Left ventricle myocardium inferior (tissue), 1 donor: ENCODE data around the gene GPR87. TPM values are rescaled to one million over a fixed set of nuclear protein-coding genes. Genes with fewer than 3 reads are reported as not detected.

Source experiments
- DNase-seq: peaks from one replicate; pipeline ENCODE4 v3.0.0-alpha.2; 2020
- H3K27ac ChIP-seq: fragments of 200-600 bp; replicated peaks from 2 replicates; pipeline ENCODE4 v1.8.0; 2021
- H3K27me3 ChIP-seq: fragments of 200-600 bp; 2 replicates; pipeline ENCODE4 v1.8.0; 2021; ENCODE audit warnings: low read depth
- H3K36me3 ChIP-seq: fragments of 200-600 bp; 2 replicates; pipeline ENCODE4 v1.8.0; 2021
- H3K4me1 ChIP-seq: fragments of 200-600 bp; 2 replicates; pipeline ENCODE4 v1.8.0; 2021
- H3K4me3 ChIP-seq: fragments of 200-600 bp; 2 replicates; pipeline ENCODE4 v1.8.0; 2021; ENCODE audit warnings: mild to moderate bottlenecking, moderate library complexity
- H3K9me3 ChIP-seq: fragments of 200-600 bp; replicated peaks from 2 replicates; pipeline ENCODE4 v1.8.0; 2021
- intact Hi-C: fragments of 100-400 bp; cut with micrococcal nuclease; formaldehyde crosslinking; loops from one replicate; pipeline ENCODE4 v1.11.0; 2022
- total RNA-seq: library from RNA; stranded (reverse); fragmentation: NEBNext Ultra II Directional; extraction: Animal tissue kit (Norgen Biotek cat#: 25700); gene quantifications from one replicate; pipeline ENCODE4 v1.2.1, GENCODE V29; 2021
- TF ChIP-seq, protein P1 (sequence below): fragments of 200-600 bp; IDR thresholded peaks from 2 replicates; pipeline ENCODE4 v1.8.0; 2021; ENCODE audit warnings: antibody characterized with exemption, mild to moderate bottlenecking, borderline replicate concordance
- donor health status: DM: no; HTN: yes; CAD: no; lungs with severe emphysema.

GPR87 gene
- total RNA-seq, 1 donor from 2014 or later: not detected

DNA sequence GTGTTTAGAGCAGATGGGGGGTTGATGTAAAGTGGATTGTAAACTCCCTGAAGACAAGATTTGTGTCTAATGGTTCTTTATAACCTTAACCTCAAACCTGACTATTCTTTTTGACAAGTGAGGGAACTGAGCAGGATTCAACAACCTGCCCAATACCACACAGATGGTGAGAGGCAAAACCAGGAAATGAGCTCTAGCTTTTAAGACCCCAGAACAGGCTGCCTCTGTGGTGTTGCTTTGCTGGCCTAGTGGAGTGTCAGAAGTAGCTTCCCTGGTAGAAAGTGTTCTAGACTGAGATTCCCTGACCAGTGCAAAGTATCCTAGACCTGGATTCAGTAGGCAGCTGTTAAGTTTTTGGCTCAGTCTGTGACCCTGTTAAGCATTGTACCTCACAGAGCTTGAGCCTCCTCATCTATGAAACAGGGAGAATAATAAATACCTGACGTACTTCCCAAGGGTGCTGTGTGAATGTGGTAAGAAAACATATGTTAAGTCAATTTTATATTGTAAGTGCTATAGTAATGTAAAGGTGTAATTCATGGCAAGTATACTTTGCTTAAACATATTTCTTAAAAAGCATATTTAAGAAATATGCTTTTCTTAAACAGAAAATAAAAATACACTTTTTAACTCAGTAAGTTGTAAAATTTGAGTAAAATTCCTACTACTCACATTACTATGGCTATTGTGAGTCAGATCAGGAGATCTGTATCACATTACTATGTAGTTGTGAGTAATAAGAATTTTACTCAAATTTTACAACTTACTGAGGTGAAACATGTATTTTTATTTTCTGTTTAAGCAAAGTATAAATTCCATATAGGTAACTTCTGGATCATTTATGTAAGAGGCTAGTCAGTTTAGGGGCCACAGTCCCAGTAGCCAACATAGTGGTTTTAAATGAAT, 8.8 kb downstream of the GPR87 start:
- Histone ChIP-seq H3K4me3 (no peak overlapping the region), H3K27ac (no peak overlapping the region), H3K27me3 (peaks cover 4% of the 10 kb centered on the region), H3K4me1 (no peaks in the 10 kb centered on the region), H3K9me3 (no peaks in the 10 kb centered on the region), H3K36me3 (no peaks in the 10 kb centered on the region)
- intact Hi-C loops: no loop called here
- no peak for DNase-seq
- TF ChIP-seq, protein P1, sequence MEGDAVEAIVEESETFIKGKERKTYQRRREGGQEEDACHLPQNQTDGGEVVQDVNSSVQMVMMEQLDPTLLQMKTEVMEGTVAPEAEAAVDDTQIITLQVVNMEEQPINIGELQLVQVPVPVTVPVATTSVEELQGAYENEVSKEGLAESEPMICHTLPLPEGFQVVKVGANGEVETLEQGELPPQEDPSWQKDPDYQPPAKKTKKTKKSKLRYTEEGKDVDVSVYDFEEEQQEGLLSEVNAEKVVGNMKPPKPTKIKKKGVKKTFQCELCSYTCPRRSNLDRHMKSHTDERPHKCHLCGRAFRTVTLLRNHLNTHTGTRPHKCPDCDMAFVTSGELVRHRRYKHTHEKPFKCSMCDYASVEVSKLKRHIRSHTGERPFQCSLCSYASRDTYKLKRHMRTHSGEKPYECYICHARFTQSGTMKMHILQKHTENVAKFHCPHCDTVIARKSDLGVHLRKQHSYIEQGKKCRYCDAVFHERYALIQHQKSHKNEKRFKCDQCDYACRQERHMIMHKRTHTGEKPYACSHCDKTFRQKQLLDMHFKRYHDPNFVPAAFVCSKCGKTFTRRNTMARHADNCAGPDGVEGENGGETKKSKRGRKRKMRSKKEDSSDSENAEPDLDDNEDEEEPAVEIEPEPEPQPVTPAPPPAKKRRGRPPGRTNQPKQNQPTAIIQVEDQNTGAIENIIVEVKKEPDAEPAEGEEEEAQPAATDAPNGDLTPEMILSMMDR: no peak

DNA sequence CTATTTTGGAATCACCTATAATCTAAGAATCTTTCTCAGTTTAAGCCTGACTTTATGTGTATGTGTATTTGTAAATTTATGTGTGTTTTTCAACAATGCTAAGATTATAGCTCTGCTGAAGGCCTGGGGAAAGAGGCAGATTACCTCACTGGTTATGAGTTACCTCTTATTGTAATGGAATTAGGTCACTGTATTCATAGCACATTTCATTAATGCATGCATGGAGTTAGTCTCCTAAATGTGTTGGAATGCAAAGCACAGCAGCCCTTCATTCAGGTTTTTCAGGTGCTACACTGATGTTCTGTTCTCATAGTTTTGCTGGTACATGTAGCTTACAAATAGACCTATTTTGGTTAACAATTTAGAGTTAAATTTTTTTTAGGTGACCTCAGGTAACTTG, 9.5 kb downstream of the GPR87 start:
- intact Hi-C loops: no loop called here
- no peaks in the 10 kb centered on the region for H3K9me3 ChIP-seq
- TF ChIP-seq, protein P1: no peak
- no peak overlapping the region for H3K27ac ChIP-seq
- H3K27me3 ChIP-seq: peaks cover 4% of the 10 kb centered on the region
- no peaks in the 10 kb centered on the region for H3K36me3 ChIP-seq
- no peaks in the 10 kb centered on the region for H3K4me1 ChIP-seq
- DNase-seq: no peak
- no peak overlapping the region for H3K4me3 ChIP-seq

DNA sequence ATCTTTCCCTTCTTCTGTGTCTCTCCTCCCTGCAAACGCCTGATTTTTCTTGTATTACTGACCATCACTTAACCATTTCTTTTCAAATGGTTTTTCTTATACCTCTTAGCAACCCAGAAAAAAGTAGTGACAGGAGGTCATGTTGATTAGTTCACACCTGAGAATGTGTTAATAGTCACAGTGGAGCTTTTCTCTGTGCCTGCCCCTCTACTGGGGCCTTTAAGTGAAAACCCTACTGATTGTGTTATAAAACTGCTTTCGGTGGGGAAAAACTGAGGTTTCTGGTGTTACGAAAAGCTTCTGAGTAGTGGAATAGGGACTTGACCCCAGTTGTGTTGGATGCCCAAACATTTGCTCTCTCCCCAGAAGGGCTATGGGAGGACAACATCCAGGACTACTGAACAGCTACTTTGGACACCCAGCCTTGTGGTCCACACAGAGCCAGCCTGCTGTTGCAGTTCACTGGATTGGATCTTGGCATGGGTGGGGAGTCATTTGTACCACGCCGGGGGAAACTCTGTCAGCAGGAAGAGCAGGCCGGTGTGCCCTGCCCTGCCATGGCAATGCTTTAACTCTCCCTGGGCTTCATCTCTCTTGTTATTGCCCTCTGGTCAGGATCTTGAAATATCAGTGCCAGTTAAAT, 10.3 kb downstream of the GPR87 start:
- DNase-seq: no peak
- TF ChIP-seq, protein P1: no peak

DNA sequence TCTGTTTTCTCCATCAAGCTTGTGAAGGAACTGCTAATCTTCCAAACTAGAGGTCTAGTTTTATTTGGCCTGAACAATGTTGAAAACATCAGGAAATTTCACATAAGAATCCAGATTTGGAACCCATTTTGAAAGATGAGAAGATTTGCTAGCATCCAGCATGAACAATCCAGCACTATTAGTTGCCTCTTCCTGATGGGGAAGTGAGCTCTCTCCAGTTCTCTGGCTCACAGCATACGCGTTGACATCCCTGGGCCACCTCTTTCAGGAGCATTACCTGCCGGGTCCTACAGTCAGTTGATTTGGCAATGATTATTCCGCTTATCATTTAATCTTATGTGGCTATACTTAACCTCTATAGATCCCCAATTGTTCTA, 10.9 kb downstream of the GPR87 start:
- intact Hi-C loops: no loop called here
- Histone ChIP-seq H3K4me3 (no peak overlapping the region), H3K27me3 (peaks cover 5% of the 10 kb centered on the region), H3K36me3 (no peaks in the 10 kb centered on the region), H3K4me1 (no peaks in the 10 kb centered on the region), H3K27ac (no peak overlapping the region), H3K9me3 (no peaks in the 10 kb centered on the region)
- no peak for DNase-seq
- TF ChIP-seq, protein P1: no peak

More for the DNA sequence above, 10.3 kb downstream of the GPR87 start:
- Histone ChIP-seq H3K9me3 (no peaks in the 10 kb centered on the region), H3K27ac (no peak overlapping the region), H3K4me1 (no peaks in the 10 kb centered on the region), H3K4me3 (no peak overlapping the region), H3K27me3 (peaks cover 4% of the 10 kb centered on the region), H3K36me3 (no peaks in the 10 kb centered on the region)
- intact Hi-C loops: no loop called here

DNA sequence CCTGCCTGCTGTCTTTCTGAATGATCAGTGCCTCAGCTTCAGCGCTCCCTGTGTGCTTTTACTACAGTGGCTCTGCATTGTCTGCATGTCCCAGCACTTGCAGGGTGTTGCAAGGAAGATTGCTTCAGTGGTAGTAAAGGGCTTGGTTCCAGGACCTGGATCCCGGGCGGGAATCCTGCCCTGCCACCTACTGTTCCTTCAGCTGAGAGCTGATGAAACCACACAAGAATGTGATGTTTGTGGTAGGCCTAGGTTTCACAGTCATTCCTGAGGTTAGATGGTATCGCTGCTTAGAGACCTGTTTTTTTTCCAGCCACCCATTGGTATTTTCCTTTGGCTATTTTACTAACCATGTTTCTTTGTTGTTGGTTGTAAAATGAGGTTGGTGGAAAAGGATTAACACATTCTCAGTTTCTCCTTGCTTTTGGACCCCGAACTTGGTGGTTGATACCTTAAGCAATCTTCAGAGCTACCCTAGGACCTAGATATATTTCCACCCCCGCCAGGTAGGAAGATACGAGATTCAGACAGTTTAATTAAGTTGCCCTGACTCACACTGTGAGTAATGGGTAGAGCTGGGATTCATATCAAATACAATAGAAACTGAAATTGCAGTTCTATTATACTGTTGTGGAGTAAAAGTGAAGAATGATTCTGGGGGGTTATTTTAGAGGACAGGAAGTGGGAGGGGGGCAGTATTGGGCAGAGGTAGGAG, 11.4 kb downstream of the GPR87 start:
- Histone ChIP-seq H3K36me3 (no peaks in the 10 kb centered on the region), H3K27me3 (peaks cover 10% of the 10 kb centered on the region), H3K4me3 (no peak overlapping the region), H3K9me3 (no peaks in the 10 kb centered on the region), H3K27ac (no peak overlapping the region), H3K4me1 (no peaks in the 10 kb centered on the region)
- DNase-seq: no peak
- intact Hi-C loops: no loop called here
- TF ChIP-seq, protein P1: no peak
